Ovary (tissue), 9 donors: ENCODE results near the gene TSKU. TPM values are rescaled to one million over a fixed set of nuclear protein-coding genes. Genes with fewer than 3 reads are reported as not detected.

Experiments used
- DNase-seq, 5 donors: peaks; one replicate each; pipeline ENCODE4 v3.0.0-alpha.2; 2019 to 2020
- H3K27ac ChIP-seq, 2 donors: fragments of 200-600 bp; one replicate each; pipeline versions ENCODE4 v1.5.1 to v1.8.0; 2019 to 2022
- H3K27me3 ChIP-seq: fragments of 200-600 bp; one replicate; pipeline ENCODE4 v1.8.0; 2022
- H3K36me3 ChIP-seq: fragments of 200-600 bp; sonication (generic); one replicate; pipeline ENCODE4 v1.5.1; 2019
- H3K4me1 ChIP-seq: one replicate; pipeline ENCODE4 v1.8.1; 2013; ENCODE audit warnings: mild to moderate bottlenecking, moderate library complexity; ENCODE audit not compliant: insufficient read depth
- H3K4me3 ChIP-seq: fragments of 200-600 bp; sonication (generic); one replicate; pipeline ENCODE4 v1.5.1; 2017
- H3K9me3 ChIP-seq, 2 donors: fragments of 200-600 bp in 1 of 2; sonication (generic) in 1 of 2; one replicate each; pipeline versions ENCODE4 v1.5.1 to v1.8.1; 2013 to 2019; ENCODE audit warnings: mild to moderate bottlenecking in 1 of 2, moderate library complexity in 1 of 2
- EP300 ChIP-seq: sonication (generic); formaldehyde crosslinking; IDR thresholded peaks from one replicate; pipeline ENCODE4 v1.6.1; 2017; ENCODE audit warnings: antibody characterized with exemption
- POLR2A ChIP-seq: fragments of 450-650 bp; IDR thresholded peaks from one replicate; pipeline ENCODE4 v1.6.1; 2017; ENCODE audit warnings: antibody characterized with exemption, mild to moderate bottlenecking, moderate library complexity
- WGBS, 3 donors: extraction: QIAGEN DNeasy Blood & Tissue Kit in 1 of 3; methylation state at CpG; one replicate each; pipeline versions ENCODE4 v1.1.5 to v1.1.7; 2013 to 2017; 5-methylcytosine and 5-hydroxymethylcytosine counted together
- intact Hi-C, 4 donors: fragments of 100-400 bp; cut with DNase I; formaldehyde crosslinking; loops; one replicate each; pipeline versions ENCODE4 v1.11.0 to v1.15.1; 2022 to 2023
- polyA plus RNA-seq, 2 donors: library from polyadenylated mRNA; stranded (reverse); fragments of 200-250 nt in 1 of 2; fragments of 350-450 nt in 1 of 2; fragmentation: Illumina TruSeq in 1 of 2; extraction: RNeasy Lipid Tissue Mini Kit (QIAGEN cat#74804) in 1 of 2; gene quantifications; one replicate each; pipeline ENCODE4 v1.2.3, GENCODE V29; 2013 to 2014
- total RNA-seq, 7 donors: library from RNA; depleted of rRNA in 2 of 7; stranded (reverse); fragments of >200 nt in 2 of 7; fragmentation: NEBNext Ultra II Directional in 3 of 7; extraction: Animal tissue kit (Norgen Biotek cat#: 25700) in 3 of 7; gene quantifications; one replicate each; pipeline versions ENCODE4 v1.1.0 to v1.2.4, GENCODE V29; 2016 to 2023
- TF ChIP-seq, protein P1 (sequence below), 3 donors: fragments of 450-650 bp in 2 of 3; fragments of 200-600 bp in 1 of 3; IDR thresholded peaks; one replicate each; pipeline versions ENCODE4 v1.5.1 to v1.8.0; 2016 to 2022; ENCODE audit warnings: antibody characterized with exemption in 3 of 3, mild to moderate bottlenecking in 1 of 3
- donor health status: DM: no; HTN: no; CAD: no; lungs with moderate emphysema.
- donor health status: DM: no; HTN: no; CAD: no.
- donor health status: Bipolar disorder and iron deficiency.
- donor health status: DM: yes; HTN: yes; CAD: no.
- donor health status: DM: no; HTN: no; CAD: no.
- donor health status: DM: yes; HTN: yes; CAD: no.

TSKU gene
- total and polyA plus RNA-seq, 9 donors: 19.2 to 114 (median 65.1) TPM

DNA sequence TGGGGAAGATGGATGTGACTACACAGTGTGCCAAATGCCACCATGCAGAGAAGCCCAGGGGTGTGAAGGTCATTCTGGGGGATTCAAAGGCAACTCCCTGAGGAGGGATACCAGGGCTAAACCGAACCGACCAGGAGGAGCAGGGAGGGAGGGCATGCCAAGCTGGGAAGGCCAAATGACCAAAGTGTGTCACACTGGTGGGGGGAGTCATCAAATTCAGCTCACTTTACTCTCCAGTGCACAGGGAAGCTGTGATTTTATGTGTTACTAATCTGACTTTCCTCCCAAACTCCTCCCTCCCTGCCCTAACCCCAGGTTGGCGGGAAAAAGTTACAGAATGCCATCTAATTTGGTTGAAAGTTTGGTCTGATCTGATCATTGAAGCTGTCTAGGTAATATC is 29.7 kb upstream of the TSKU start:
- WGBS, 3 donors: 69 to 81% (median 78%) methylated on average over 3 of the region's 3 CpGs

GRCh38 chr11:76753950-76754349 is 29.2 kb upstream of the TSKU start:
- WGBS, 3 donors: 90 to 94% (median 94%) methylated on average over 9 to 10 of the region's 10 CpGs
- peak in 2 of 5 donors; percentile 33 to 38 for DNase-seq
- H3K36me3 ChIP-seq: no peaks in the 10 kb centered on the region
- no peak overlapping the region for H3K4me3 ChIP-seq
- TF ChIP-seq POLR2A (no peak), EP300 (no peak)
- TF ChIP-seq, protein P1, sequence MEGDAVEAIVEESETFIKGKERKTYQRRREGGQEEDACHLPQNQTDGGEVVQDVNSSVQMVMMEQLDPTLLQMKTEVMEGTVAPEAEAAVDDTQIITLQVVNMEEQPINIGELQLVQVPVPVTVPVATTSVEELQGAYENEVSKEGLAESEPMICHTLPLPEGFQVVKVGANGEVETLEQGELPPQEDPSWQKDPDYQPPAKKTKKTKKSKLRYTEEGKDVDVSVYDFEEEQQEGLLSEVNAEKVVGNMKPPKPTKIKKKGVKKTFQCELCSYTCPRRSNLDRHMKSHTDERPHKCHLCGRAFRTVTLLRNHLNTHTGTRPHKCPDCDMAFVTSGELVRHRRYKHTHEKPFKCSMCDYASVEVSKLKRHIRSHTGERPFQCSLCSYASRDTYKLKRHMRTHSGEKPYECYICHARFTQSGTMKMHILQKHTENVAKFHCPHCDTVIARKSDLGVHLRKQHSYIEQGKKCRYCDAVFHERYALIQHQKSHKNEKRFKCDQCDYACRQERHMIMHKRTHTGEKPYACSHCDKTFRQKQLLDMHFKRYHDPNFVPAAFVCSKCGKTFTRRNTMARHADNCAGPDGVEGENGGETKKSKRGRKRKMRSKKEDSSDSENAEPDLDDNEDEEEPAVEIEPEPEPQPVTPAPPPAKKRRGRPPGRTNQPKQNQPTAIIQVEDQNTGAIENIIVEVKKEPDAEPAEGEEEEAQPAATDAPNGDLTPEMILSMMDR (IDR thresholded peaks at IDR 0.05): no peak
- peak overlapping the region; percentile 43 to 94 for H3K27ac ChIP-seq
- no peaks in the 10 kb centered on the region for H3K9me3 ChIP-seq
- peaks cover 11% of the 10 kb centered on the region for H3K4me1 ChIP-seq
- intact Hi-C loops: loop anchor here in 1 of 4 donors (5.0 kb wide), 1 partner anchor 43 kb away; no protein-coding TSS in a partner anchor
- H3K27me3 ChIP-seq: no peaks in the 10 kb centered on the region

More for the DNA sequence above, 29.7 kb upstream of the TSKU start:
- Histone ChIP-seq H3K4me3 (no peak overlapping the region), H3K27me3 (no peaks in the 10 kb centered on the region), H3K27ac (peak overlapping the region; percentile 43 to 94), H3K9me3 (no peaks in the 10 kb centered on the region), H3K36me3 (no peaks in the 10 kb centered on the region), H3K4me1 (peaks cover 11% of the 10 kb centered on the region)
- intact Hi-C loops: loop anchor here in 1 of 4 donors (5.0 kb wide), 1 partner anchor 44 kb away; no protein-coding TSS in a partner anchor
- TF ChIP-seq EP300: no peak
- TF ChIP-seq, protein P1 (IDR thresholded peaks at IDR 0.05): no peak
- no peak for TF ChIP-seq POLR2A
- DNase-seq: peak in 1 of 5 donors; percentile 46

GRCh38 chr11:76756341-76756741 is 26.8 kb upstream of the TSKU start:
- no peaks in the 10 kb centered on the region for H3K36me3 ChIP-seq
- WGBS, 3 donors: 65 to 77% (median 67%) methylated on average over 6 of the region's 6 CpGs
- DNase-seq: peak in 2 of 5 donors; percentile 29 to 34

GRCh38 chr11:76758311-76758710 is 24.8 kb upstream of the TSKU start:
- no peak for TF ChIP-seq EP300
- TF ChIP-seq, protein P1 (IDR thresholded peaks at IDR 0.05): no peak
- Histone ChIP-seq H3K4me1 (peaks cover 2% of the 10 kb centered on the region), H3K27me3 (no peaks in the 10 kb centered on the region), H3K9me3 (no peaks in the 10 kb centered on the region), H3K36me3 (no peaks in the 10 kb centered on the region), H3K4me3 (no peak overlapping the region), H3K27ac (no peak overlapping the region)
- intact Hi-C loops: no loop called here
- 90 to 98% (median 96%) methylated on average over 9 of the region's 9 CpGs for WGBS, 3 donors
- DNase-seq: peak in 2 of 5 donors; percentile 1 to 4

More at GRCh38 chr11:76756341-76756741, 26.8 kb upstream of the TSKU start:
- Histone ChIP-seq H3K27ac (no peak overlapping the region), H3K9me3 (no peaks in the 10 kb centered on the region), H3K4me3 (no peak overlapping the region), H3K4me1 (peaks cover 9% of the 10 kb centered on the region), H3K27me3 (no peaks in the 10 kb centered on the region)
- intact Hi-C loops: no loop called here
- TF ChIP-seq, protein P1 (IDR thresholded peaks at IDR 0.05): no peak
- TF ChIP-seq POLR2A (no peak), EP300 (no peak)
